Heart right ventricle (tissue), 16 donors: ENCODE measurements around the gene TMEM151B. TPM values are rescaled to one million over a fixed set of nuclear protein-coding genes. Genes with fewer than 3 reads are reported as not detected.
A peak's percentile ranks its signal among the peaks of the same experiment; 100 is the strongest.
"Not testable (repeated sequence)": the region's sequence is repeated elsewhere in the genome, so short reads cannot be mapped to it uniquely, and the experiment has no call there.

Source experiments
- ATAC-seq, 8 donors: fragments of 200-7000 bp; cut with Tn5 transposase; one replicate each; pipeline ENCODE4 v1.9.1; 2020; ENCODE audit warnings: mild to moderate bottlenecking in 8 of 8, moderate library complexity in 8 of 8, moderate number of reproducible peaks in 1 of 8
- DNase-seq, 2 donors: peaks; one replicate each; pipeline ENCODE4 v3.0.0-alpha.2; 2020
- H3K27ac ChIP-seq, 10 donors: fragments of 200-600 bp; sonication (generic) in 2 of 10; one replicate each; pipeline versions ENCODE4 v1.5.0 to v1.8.0; 2020 to 2022; ENCODE audit warnings: mild to moderate bottlenecking in 3 of 10
- H3K27me3 ChIP-seq, 7 donors: fragments of 200-600 bp; one replicate each; pipeline ENCODE4 v1.8.0; 2021 to 2022; ENCODE audit warnings: mild to moderate bottlenecking in 2 of 7
- H3K36me3 ChIP-seq, 9 donors: fragments of 200-600 bp; sonication (generic) in 1 of 9; one replicate each; pipeline versions ENCODE4 v1.5.0 to v1.8.0; 2020 to 2022; ENCODE audit warnings: mild to moderate bottlenecking in 2 of 9
- H3K4me1 ChIP-seq, 9 donors: fragments of 200-600 bp; sonication (generic) in 1 of 9; one replicate each; pipeline versions ENCODE4 v1.5.0 to v1.8.0; 2020 to 2022; ENCODE audit warnings: mild to moderate bottlenecking in 4 of 9
- H3K4me3 ChIP-seq, 10 donors: fragments of 200-600 bp; sonication (generic) in 2 of 10; one replicate each; pipeline versions ENCODE4 v1.5.0 to v1.8.0; 2020 to 2022; ENCODE audit warnings: mild to moderate bottlenecking in 7 of 10, moderate library complexity in 2 of 10
- H3K9me3 ChIP-seq, 11 donors: fragments of 200-600 bp in 10 of 11; sonication (generic) in 2 of 11; one replicate each; pipeline versions ENCODE4 v1.5.0 to v1.8.0; 2013 to 2022; ENCODE audit warnings: mild to moderate bottlenecking in 2 of 11, control low read depth in 1 of 11, moderate library complexity in 1 of 11
- WGBS, 2 donors: extraction: QIAGEN DNeasy Blood & Tissue Kit; methylation state at CpG; one replicate each; pipeline ENCODE4 v1.1.7; 2013; ENCODE audit warnings: inconsistent platforms in 1 of 2; 5-methylcytosine and 5-hydroxymethylcytosine counted together
- intact Hi-C, 10 donors: fragments of 100-400 bp; cut with DNase I; formaldehyde crosslinking; loops; one replicate each; pipeline versions ENCODE4 v1.11.1 to v1.14.2; 2022
- polyA plus RNA-seq, 2 donors: library from polyadenylated mRNA; stranded (reverse); fragments of 200-250 nt; gene quantifications; one replicate each; pipeline ENCODE4 v1.2.3, GENCODE V29; 2013
- total RNA-seq, 10 donors: library from RNA; stranded (reverse); fragmentation: NEBNext Ultra II Directional in 3 of 10; extraction: Animal tissue kit (Norgen Biotek cat#: 25700) in 3 of 10; gene quantifications; one replicate each; pipeline versions ENCODE4 v1.2.1 to v1.2.4, GENCODE V29; 2021 to 2023
- TF ChIP-seq, protein P1 (sequence below), 9 donors: fragments of 200-600 bp; sonication (generic) in 2 of 9; IDR thresholded peaks; one replicate each; pipeline versions ENCODE4 v1.5.0 to v1.8.0; 2021 to 2022; ENCODE audit warnings: antibody characterized with exemption in 9 of 9, mild to moderate bottlenecking in 5 of 9, moderate library complexity in 1 of 9
- donor health status: Arrhythmogenic right ventricular cardiomyopathy.
- donor health status: ischemic (EF 13 %, LVEDD 7.1; RV severe dilation, severe dysfunction).
- donor health status: healthy with polysubstance abuse.
- donor health status: DM: no; HTN: yes; CAD: no.
- donor health status: DM: no; HTN: no; CAD: no.
- donor health status: ischemic (EF 25% LVEDD 6.9; RV normal size, moderate dysfunction).
- donor health status: ischemic (EF 25% LVEDD 5.7; RV mildly dilated, moderate dysfunction).
- donor health status: healthy.
- donor health status: DM: yes; HTN: yes; CAD: no.
- donor health status: Ischemic cardiomyopathy.
- donor health status: ischemic (EF 35%, LVEDD 5.7; RV mildly dilated, moderate dysfunction).
- donor health status: nonischemic (EF 11% LVEDD 7.7; RV severe dilation, severe dysfunction).
- donor health status: DM: yes; HTN: yes; CAD: no.
- donor health status: PGD.
- donor health status: ischemic (EF 29% LVEDD 5.4; RV normal size, mild dysfunction).
- donor health status: nonischemic (EF 23%, LVEDD 6.1; RV moderate dilation, normal function).

TMEM151B gene
- total and polyA plus RNA-seq, 12 donors = 0.09 to 2.2 (median 0.43) TPM; not detected in 4

DNA sequence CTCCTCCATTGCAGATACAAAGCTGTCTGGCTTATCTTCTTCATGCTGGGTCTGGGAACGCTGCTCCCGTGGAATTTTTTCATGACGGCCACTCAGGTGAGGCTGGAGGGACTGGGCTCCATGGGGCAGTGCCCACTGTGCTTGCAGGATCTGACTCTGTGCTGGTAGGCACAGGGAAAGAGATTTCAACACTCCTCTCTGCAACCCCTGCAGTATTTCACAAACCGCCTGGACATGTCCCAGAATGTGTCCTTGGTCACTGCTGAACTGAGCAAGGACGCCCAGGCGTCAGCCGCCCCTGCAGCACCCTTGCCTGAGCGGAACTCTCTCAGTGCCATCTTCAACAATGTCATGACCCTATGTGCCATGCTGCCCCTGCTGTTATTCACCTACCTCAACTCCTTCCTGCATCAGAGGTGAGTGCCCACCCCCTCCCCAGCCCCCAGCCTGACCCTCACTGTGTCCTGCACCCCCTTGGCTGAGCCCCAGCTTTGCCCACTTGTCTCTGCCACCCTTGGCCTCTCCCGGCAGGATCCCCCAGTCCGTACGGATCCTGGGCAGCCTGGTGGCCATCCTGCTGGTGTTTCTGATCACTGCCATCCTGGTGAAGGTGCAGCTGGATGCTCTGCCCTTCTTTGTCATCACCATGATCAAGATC, 40.7 kb upstream of the TMEM151B start:
- H3K27me3 ChIP-seq = no peaks in the 10 kb centered on the region
- no peaks in the 10 kb centered on the region for H3K9me3 ChIP-seq
- ATAC-seq (peak; percentile 23 to 68 (median 49)), DNase-seq (peak; percentile 58 to 59)
- peak overlapping the region; percentile 88 to 98 (median 94) for H3K27ac ChIP-seq
- WGBS, 2 donors = 47 to 51% methylated on average over 11 of the region's 11 CpGs
- H3K36me3 ChIP-seq = peaks cover 0 to 49% (median 24%) of the 10 kb centered on the region in 9 donors
- TF ChIP-seq, protein P1, sequence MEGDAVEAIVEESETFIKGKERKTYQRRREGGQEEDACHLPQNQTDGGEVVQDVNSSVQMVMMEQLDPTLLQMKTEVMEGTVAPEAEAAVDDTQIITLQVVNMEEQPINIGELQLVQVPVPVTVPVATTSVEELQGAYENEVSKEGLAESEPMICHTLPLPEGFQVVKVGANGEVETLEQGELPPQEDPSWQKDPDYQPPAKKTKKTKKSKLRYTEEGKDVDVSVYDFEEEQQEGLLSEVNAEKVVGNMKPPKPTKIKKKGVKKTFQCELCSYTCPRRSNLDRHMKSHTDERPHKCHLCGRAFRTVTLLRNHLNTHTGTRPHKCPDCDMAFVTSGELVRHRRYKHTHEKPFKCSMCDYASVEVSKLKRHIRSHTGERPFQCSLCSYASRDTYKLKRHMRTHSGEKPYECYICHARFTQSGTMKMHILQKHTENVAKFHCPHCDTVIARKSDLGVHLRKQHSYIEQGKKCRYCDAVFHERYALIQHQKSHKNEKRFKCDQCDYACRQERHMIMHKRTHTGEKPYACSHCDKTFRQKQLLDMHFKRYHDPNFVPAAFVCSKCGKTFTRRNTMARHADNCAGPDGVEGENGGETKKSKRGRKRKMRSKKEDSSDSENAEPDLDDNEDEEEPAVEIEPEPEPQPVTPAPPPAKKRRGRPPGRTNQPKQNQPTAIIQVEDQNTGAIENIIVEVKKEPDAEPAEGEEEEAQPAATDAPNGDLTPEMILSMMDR (IDR thresholded peaks at IDR 0.05) = no peak
- peak overlapping the region in 1 of 10 donors; percentile 19 for H3K4me3 ChIP-seq
- peaks cover 38 to 99% (median 84%) of the 10 kb centered on the region in 9 donors for H3K4me1 ChIP-seq
- intact Hi-C loops = loop anchor here in 5 of 10 donors (5.0 to 10.0 kb wide), 4 partner anchors 57 to 455 kb away; partner anchors contain the start of gene VEGFA (in 1 of the 5)

DNA sequence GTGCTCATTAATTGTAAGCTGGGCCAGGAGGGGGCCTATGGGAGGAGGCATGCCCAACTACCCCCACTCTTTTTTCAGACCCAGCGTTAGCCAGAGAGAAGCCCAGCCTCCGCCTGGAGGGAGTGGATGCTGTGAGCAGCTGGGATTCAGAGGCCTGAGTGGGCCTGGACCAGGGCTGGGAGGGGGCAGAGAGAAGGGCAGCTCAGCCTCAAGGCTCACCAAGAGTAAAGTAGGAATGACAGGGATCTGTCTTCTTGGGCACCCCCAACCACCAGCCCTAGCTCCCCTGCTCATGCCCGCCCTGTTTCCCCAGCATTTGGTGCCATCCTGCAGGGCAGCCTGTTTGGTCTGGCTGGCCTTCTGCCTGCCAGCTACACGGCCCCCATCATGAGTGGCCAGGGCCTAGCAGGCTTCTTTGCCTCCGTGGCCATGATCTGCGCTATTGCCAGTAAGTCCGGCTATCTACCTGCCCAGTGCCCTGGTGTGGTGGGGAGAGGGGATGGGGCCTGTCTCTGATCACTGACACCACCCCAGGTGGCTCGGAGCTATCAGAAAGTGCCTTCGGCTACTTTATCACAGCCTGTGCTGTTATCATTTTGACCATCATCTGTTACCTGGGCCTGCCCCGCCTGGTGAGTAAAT, 40.1 kb upstream of the TMEM151B start:
- Histone ChIP-seq H3K4me1 (peaks cover 36 to 99% (median 84%) of the 10 kb centered on the region in 9 donors), H3K27me3 (no peaks in the 10 kb centered on the region), H3K9me3 (no peaks in the 10 kb centered on the region), H3K4me3 (peak overlapping the region in 1 of 10 donors; percentile 1), H3K27ac (peak overlapping the region; percentile 68 to 98 (median 93)), H3K36me3 (peaks cover 0 to 53% (median 24%) of the 10 kb centered on the region in 9 donors)
- DNase-seq (no peak), ATAC-seq (no peak)
- TF ChIP-seq, protein P1 (IDR thresholded peaks at IDR 0.05) = no peak
- intact Hi-C loops = loop anchor here in 4 of 10 donors (5.0 to 10.0 kb wide), 3 partner anchors 58 to 135 kb away; no protein-coding TSS in a partner anchor
- 66 to 78% methylated on average over 10 of the region's 10 CpGs for WGBS, 2 donors

DNA sequence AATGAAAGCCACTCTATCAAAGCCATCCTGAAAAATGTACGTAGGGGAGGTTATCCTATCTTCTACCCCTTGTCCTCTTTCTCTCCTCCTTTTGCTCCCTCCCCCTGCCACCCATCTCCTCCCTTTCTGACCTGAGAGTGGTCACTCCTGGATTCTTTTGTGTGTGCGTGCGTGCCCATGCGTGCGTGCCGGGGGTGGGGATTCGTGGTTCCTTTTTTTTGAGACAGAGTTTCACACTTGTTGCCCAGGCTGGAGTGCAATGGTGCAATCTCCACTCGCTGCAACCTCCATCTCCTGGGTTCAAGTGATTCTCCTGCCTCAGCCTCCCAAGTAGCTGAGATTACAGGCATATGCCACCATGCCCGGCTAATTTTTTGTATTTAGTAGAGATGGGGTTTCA, 38.8 kb upstream of the TMEM151B start:
- ATAC-seq, H3K27me3 ChIP-seq, H3K4me3 ChIP-seq, H3K9me3 ChIP-seq, DNase-seq: not testable (repeated sequence)
- Histone ChIP-seq H3K4me1 (peaks cover 26 to 99% (median 78%) of the 10 kb centered on the region in 9 donors), H3K27ac (peak overlapping the region in 9 of 10 donors; percentile 47 to 98 (median 93)), H3K36me3 (peaks cover 0 to 56% (median 24%) of the 10 kb centered on the region in 9 donors)
- intact Hi-C loops = loop anchor here in 4 of 10 donors (5.0 to 10.0 kb wide), 3 partner anchors 59 to 137 kb away; no protein-coding TSS in a partner anchor
- WGBS, 2 donors = 84 to 87% methylated on average over 9 of the region's 9 CpGs

DNA sequence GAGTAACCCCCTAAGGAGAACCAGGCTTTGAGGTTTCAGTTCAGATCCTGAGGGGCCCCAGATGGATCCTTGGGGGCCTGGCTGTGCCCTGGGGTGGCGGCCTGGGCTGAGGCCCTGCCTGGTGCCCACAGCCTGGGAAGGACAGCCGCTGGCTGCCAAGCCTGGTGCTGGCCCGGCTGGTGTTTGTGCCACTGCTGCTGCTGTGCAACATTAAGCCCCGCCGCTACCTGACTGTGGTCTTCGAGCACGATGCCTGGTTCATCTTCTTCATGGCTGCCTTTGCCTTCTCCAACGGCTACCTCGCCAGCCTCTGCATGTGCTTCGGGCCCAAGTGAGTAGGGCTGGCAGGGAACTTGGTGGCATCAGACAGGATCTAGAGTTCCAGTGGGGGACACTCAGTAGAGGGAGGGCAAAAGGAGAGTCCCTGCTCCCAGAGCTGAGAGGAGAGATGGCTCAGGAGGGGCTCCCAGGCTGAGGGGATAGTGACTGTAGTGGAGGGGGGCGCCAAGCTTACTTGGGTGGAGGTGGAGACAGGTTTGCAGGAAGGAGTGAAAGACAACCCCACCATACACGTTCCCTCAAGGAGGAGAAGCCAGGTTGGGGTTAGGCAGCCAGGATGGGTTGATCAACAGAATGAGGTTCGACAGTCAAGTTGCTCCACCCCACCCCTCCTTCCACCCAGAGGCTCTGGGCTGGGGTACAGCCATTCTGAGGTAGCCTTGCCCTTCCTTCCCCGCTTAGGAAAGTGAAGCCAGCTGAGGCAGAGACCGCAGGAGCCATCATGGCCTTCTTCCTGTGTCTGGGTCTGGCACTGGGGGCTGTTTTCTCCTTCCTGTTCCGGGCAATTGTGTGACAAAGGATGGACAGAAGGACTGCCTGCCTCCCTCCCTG, 37.3 kb upstream of the TMEM151B start:
- Histone ChIP-seq H3K27ac (peak overlapping the region; percentile 52 to 98 (median 90)), H3K4me3 (no peak overlapping the region), H3K4me1 (peaks cover 26 to 97% (median 74%) of the 10 kb centered on the region in 9 donors), H3K27me3 (no peaks in the 10 kb centered on the region), H3K36me3 (peaks cover 0 to 56% (median 24%) of the 10 kb centered on the region in 9 donors), H3K9me3 (no peaks in the 10 kb centered on the region)
- 59 to 71% methylated on average over 15 to 16 of the region's 16 CpGs for WGBS, 2 donors
- DNase-seq = peak in 1 of 2 donors; percentile 22
- ATAC-seq = no peak
- intact Hi-C loops = loop anchor here in 4 of 10 donors (5.0 to 10.0 kb wide), 3 partner anchors 61 to 138 kb away; no protein-coding TSS in a partner anchor
- TF ChIP-seq, protein P1 (IDR thresholded peaks at IDR 0.05) = no peak
